Left lung (tissue), 10 donors: ENCODE results near the gene AHDC1. TPM values are rescaled to one million over a fixed set of nuclear protein-coding genes. Genes with fewer than 3 reads are reported as not detected.
"Not testable (repeated sequence)": the region's sequence is repeated elsewhere in the genome, so short reads cannot be mapped to it uniquely, and the experiment has no call there.

Experiments used
- ATAC-seq: fragments of 200-7000 bp; cut with Tn5 transposase; one replicate; pipeline ENCODE4 v1.9.1; 2020; ENCODE audit warnings: moderate library complexity
- DNase-seq, 4 donors: peaks; one replicate each; pipeline ENCODE4 v3.0.0-alpha.2; 2013 to 2020
- H3K27ac ChIP-seq, 2 donors: fragments of 200-600 bp; sonication (generic) in 1 of 2; one replicate each; pipeline versions ENCODE4 v1.5.0 to v1.8.0; 2020 to 2021
- H3K27me3 ChIP-seq, 2 donors: fragments of 200-600 bp; sonication (generic) in 1 of 2; one replicate each; pipeline versions ENCODE4 v1.5.0 to v1.8.0; 2020 to 2021
- H3K36me3 ChIP-seq, 2 donors: fragments of 200-600 bp; sonication (generic) in 1 of 2; one replicate each; pipeline versions ENCODE4 v1.5.0 to v1.8.0; 2020 to 2021
- H3K4me1 ChIP-seq, 2 donors: fragments of 200-600 bp; one replicate each; pipeline ENCODE4 v1.8.0; 2021
- H3K4me3 ChIP-seq, 2 donors: fragments of 200-600 bp; sonication (generic) in 1 of 2; one replicate each; pipeline versions ENCODE4 v1.5.0 to v1.8.0; 2020 to 2021; ENCODE audit warnings: mild to moderate bottlenecking in 1 of 2
- H3K9me3 ChIP-seq, 2 donors: fragments of 200-600 bp; sonication (generic) in 1 of 2; one replicate each; pipeline versions ENCODE4 v1.5.0 to v1.8.0; 2020 to 2021
- intact Hi-C, 2 donors: fragments of 100-400 bp; cut with DNase I; formaldehyde crosslinking; loops; one replicate each; pipeline versions ENCODE4 v1.11.2 to v1.14.2; 2022
- polyA plus RNA-seq, 6 donors: library from polyadenylated mRNA; unstranded; fragments of 120-200 nt; gene quantifications; one replicate each; pipeline ENCODE4 v1.2.1, GENCODE V29; 2013; ENCODE audit not compliant: insufficient read length in 6 of 6
- total RNA-seq, 2 donors: library from RNA; stranded (reverse); fragmentation: NEBNext Ultra II Directional; extraction: Animal tissue kit (Norgen Biotek cat#: 25700); gene quantifications; one replicate each; pipeline ENCODE4 v1.2.1, GENCODE V29; 2021
- TF ChIP-seq, protein P1 (sequence below), 2 donors: fragments of 200-600 bp; sonication (generic) in 1 of 2; IDR thresholded peaks; one replicate each; pipeline versions ENCODE4 v1.5.0 to v1.8.0; 2021; ENCODE audit warnings: antibody characterized with exemption in 2 of 2
- donor health status: DM: no; HTN: yes; CAD: no.
- donor health status: DM: no; HTN: no; CAD: no.

The AHDC1 gene
- total and polyA plus RNA-seq, 8 donors = 32.2 to 48.8 (median 41.2) TPM

DNA sequence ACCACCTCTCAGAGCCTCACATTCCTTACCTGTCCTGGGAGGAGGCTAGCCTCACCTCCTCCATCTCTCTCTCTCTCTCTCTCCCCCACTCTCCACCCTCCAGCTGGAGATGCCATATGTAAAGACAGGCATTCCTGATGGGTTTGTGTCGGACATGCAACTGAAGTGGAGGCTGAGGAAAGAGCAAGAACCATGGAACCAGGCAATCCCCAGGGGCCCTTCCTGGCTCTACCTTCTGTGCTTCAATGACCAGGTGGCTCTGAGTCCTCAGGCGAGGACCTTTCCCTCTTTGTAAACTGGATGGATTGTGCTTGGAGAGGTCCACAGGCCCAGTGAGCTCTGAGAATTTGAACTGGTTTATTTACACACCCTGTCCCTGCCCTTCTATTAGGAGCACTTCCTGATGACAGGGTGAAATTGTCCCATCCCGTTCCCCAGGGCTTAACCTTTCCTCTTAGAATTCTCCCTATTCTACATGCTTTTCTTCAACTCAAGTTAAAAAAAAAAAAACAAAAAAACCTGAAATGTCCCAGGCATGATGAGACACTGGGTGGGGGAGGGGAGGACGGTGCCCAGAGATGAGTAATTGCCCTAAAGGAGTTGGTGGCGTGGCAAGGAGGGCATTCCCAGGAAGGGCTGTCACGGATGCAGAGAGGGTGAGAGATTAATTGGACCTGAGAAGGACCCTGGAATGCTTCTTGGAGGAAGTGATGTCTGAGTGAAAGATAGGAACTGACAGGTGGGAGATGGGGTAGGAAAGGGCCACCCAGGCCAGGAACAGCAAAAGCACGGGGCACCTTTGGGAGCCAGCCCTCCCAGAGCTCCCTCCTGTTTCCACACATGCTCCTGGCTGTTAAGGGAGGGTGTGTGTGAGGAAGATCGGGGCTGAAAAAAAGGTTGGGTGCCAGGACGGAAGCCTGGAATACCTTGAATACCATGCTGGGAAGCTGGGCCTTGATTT lies 63.8 kb downstream of the AHDC1 start:
- TF ChIP-seq, protein P1, sequence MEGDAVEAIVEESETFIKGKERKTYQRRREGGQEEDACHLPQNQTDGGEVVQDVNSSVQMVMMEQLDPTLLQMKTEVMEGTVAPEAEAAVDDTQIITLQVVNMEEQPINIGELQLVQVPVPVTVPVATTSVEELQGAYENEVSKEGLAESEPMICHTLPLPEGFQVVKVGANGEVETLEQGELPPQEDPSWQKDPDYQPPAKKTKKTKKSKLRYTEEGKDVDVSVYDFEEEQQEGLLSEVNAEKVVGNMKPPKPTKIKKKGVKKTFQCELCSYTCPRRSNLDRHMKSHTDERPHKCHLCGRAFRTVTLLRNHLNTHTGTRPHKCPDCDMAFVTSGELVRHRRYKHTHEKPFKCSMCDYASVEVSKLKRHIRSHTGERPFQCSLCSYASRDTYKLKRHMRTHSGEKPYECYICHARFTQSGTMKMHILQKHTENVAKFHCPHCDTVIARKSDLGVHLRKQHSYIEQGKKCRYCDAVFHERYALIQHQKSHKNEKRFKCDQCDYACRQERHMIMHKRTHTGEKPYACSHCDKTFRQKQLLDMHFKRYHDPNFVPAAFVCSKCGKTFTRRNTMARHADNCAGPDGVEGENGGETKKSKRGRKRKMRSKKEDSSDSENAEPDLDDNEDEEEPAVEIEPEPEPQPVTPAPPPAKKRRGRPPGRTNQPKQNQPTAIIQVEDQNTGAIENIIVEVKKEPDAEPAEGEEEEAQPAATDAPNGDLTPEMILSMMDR (IDR thresholded peaks at IDR 0.05) = no peak
- DNase-seq = no peak
- Histone ChIP-seq H3K36me3 (no peaks in the 10 kb centered on the region), H3K27ac (no peak overlapping the region), H3K4me1 (peaks cover 17 to 55% of the 10 kb centered on the region in 2 donors), H3K27me3 (no peaks in the 10 kb centered on the region), H3K9me3 (no peaks in the 10 kb centered on the region), H3K4me3 (no peak overlapping the region)
- intact Hi-C loops = no loop called here
- ATAC-seq = peak; percentile 7

DNA sequence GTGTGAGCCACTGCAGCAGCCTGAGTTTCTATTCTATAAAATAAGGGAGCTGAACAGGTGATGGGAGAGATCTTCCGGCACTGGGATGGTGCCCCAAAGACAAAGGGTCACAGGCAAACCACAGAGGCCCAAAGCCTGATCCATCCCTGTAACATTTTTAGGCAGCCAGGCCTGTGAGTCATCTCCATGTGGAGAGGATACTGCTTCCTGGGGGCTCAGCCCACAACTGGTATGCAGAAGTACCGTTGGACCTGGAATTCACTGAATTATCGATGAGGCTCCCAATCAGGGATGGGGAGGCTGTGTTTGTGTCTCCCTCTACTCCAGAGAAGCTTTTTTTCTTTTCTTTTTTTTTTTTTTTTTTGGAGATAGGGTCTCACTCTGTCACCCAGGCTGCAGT lies 65.2 kb downstream of the AHDC1 start:
- DNase-seq = no peak
- Histone ChIP-seq H3K27ac (no peak overlapping the region), H3K4me3 (no peak overlapping the region), H3K27me3 (no peaks in the 10 kb centered on the region), H3K4me1 (peaks cover 15 to 52% of the 10 kb centered on the region in 2 donors), H3K9me3 (no peaks in the 10 kb centered on the region), H3K36me3 (peaks cover 0 to 11% of the 10 kb centered on the region in 2 donors)
- intact Hi-C loops = no loop called here
- no peak for ATAC-seq
- TF ChIP-seq, protein P1 (IDR thresholded peaks at IDR 0.05) = no peak

DNA sequence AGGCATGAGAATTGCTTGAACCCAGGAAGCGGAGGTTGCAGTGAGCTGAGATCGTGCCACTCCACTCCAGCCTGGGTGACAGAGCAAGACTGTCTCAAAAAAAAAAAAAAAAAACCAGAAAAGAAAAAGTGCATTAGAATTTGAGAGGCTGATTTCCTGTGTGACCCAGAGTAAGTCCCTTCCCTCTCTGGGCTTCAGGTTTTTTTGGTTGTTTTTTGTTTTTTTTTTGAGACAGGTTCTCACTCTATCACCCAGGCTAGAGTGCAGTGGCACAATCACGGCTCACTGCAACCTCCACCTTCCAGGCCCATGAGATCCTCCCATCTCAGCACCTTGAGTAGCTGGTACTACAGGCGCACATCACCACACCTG lies 65.7 kb downstream of the AHDC1 start:
- H3K36me3 ChIP-seq = peaks cover 0 to 16% of the 10 kb centered on the region in 2 donors
- H3K27me3 ChIP-seq, ATAC-seq, DNase-seq, H3K27ac ChIP-seq, H3K9me3 ChIP-seq, H3K4me3 ChIP-seq, intact Hi-C loops: not testable (repeated sequence)
- peaks cover 15 to 52% of the 10 kb centered on the region in 2 donors for H3K4me1 ChIP-seq

DNA sequence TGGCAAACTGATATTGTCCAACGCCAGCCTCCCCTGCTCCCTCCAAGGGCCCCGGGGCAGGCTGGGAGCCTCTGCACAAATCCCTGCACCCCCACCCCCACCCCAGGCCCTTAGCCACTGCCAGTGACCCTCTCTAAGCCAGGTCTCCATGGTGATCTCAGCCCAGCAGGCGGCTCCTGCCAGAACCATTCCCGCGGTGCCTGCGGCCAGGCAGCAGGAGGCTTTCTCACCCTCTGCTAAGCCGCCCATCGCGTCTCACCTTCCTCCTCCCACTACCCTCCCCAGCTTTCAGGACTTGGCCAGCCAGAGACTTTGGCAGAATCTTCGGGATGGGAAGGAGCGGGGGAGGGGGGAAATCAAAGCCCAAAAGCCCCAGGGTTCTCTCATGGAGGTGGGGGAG lies 67.2 kb downstream of the AHDC1 start:
- no peak overlapping the region for H3K4me3 ChIP-seq
- H3K4me1 ChIP-seq = peaks cover 10 to 48% of the 10 kb centered on the region in 2 donors
- no peaks in the 10 kb centered on the region for H3K27me3 ChIP-seq
- H3K27ac ChIP-seq = peak overlapping the region in 1 of 2 donors; percentile 36
- peak in 2 of 4 donors; percentile 72 to 87 for DNase-seq
- TF ChIP-seq, protein P1 (IDR thresholded peaks at IDR 0.05) = no peak
- intact Hi-C loops = no loop called here
- no peaks in the 10 kb centered on the region for H3K9me3 ChIP-seq
- peak; percentile 74 for ATAC-seq
- H3K36me3 ChIP-seq = peaks cover 0 to 24% of the 10 kb centered on the region in 2 donors

DNA sequence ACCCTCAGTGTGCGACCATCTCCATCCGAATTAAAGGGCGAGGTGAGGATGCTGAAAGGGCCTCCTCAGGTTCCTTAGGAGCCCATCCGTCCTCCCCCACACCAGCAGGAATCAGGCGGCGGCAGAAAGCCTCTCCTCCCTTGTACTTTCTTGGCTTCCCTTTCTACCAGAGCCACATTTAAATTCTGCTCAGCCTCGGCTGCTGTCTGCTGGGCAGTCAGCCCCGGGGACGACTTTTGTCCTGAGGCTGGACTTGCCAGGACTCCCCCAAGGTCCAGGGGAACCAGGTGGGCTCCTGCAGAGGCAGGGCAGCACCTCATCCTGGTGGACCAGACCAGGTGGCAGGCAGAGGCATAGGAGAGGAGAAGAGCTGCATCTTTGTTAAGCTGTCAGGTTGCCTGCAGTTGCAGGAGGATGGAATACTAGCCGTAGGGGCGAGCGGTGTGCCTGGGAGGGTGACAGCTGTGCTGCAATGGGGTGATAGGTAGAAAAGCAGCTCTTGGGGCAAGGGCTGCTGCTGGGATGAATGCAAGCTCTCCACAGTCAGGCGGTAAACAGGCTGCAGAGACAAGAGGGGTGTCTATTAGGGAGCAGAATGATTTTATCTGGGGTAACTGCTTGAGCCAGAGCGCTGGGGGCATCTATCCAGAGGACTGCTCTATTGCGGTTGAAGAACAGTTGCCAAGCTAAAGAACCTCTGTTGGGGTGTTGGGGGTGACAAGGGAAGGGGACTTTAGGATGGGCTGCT lies 67.8 kb downstream of the AHDC1 start:
- DNase-seq (no peak), ATAC-seq (no peak)
- Histone ChIP-seq H3K36me3 (peaks cover 0 to 24% of the 10 kb centered on the region in 2 donors), H3K27me3 (no peaks in the 10 kb centered on the region), H3K27ac (peak overlapping the region in 1 of 2 donors; percentile 36), H3K9me3 (no peaks in the 10 kb centered on the region), H3K4me3 (no peak overlapping the region), H3K4me1 (peaks cover 10 to 42% of the 10 kb centered on the region in 2 donors)
- intact Hi-C loops = no loop called here
- TF ChIP-seq, protein P1 (IDR thresholded peaks at IDR 0.05) = no peak
